A673 (cell line): Measurements from ENCODE around the gene KLC4. TPM values are rescaled to one million over a fixed set of nuclear protein-coding genes. Genes with fewer than 3 reads are reported as not detected.

ENCODE experiments used
- BruUV-seq: library from RNA; stranded (reverse); fragments of 400-500 nt; replicated peaks from 2 replicates; lab custom pipeline; 2021; lab: Mats Ljungman, UMichigan
- CTCF ChIA-PET: fragments of 300-600 bp; sonication (Branson Sonifier 250); formaldehyde crosslinking; loops from one replicate; lab custom pipeline; 2022; ENCODE audit warnings: antibody characterized with exemption; lab: Charles Lee
- POLR2A ChIA-PET: fragments of 300-600 bp; sonication (Branson Sonifier 250); formaldehyde crosslinking; loops from one replicate; lab custom pipeline; 2022; ENCODE audit warnings: antibody characterized with exemption; ENCODE audit not compliant: low non-redundant PET; lab: Charles Lee
- DNase-seq: peaks from one replicate; pipeline ENCODE4 v3.0.0-alpha.2; 2015; ENCODE audit warnings: low spot score
- H3K27ac ChIP-seq: fragments of 200-600 bp; sonication (generic); 2 replicates; pipeline ENCODE4 v1.5.1; 2016; ENCODE audit warnings: mixed run types, low read depth, mild to moderate bottlenecking, mixed read lengths, antibody characterized with exemption, low read length; ENCODE audit not compliant: poor library complexity, severe bottlenecking
- H3K27me3 ChIP-seq: fragments of 200-600 bp; sonication (generic); replicated peaks from 2 replicates; pipeline ENCODE4 v1.6.1; 2017; ENCODE audit warnings: mixed run types, low read depth, mild to moderate bottlenecking, mixed read lengths, antibody characterized with exemption, low read length; ENCODE audit not compliant: insufficient read depth, poor library complexity
- H3K36me3 ChIP-seq: fragments of 200-600 bp; sonication (generic); 2 replicates; pipeline ENCODE4 v1.6.1; 2016; ENCODE audit warnings: mixed run types, mild to moderate bottlenecking, mixed read lengths, antibody characterized with exemption, low read length; ENCODE audit not compliant: insufficient read depth, poor library complexity, severe bottlenecking
- H3K4me1 ChIP-seq: fragments of 200-600 bp; sonication (generic); 2 replicates; pipeline ENCODE4 v1.6.1; 2017; ENCODE audit warnings: mixed run types, mild to moderate bottlenecking, mixed read lengths, antibody characterized with exemption, low read length; ENCODE audit not compliant: insufficient read depth, poor library complexity, severe bottlenecking
- H3K4me3 ChIP-seq: fragments of 200-600 bp; sonication (generic); 2 replicates; pipeline ENCODE4 v1.5.1; 2016; ENCODE audit warnings: low read depth, mixed run types, mild to moderate bottlenecking, mixed read lengths, low read length; ENCODE audit not compliant: poor library complexity, severe bottlenecking
- H3K9me3 ChIP-seq: fragments of 200-600 bp; sonication (generic); 2 replicates; pipeline ENCODE4 v1.6.1; 2016; ENCODE audit warnings: mixed run types, low read depth, mild to moderate bottlenecking, mixed read lengths, antibody characterized with exemption, low read length; ENCODE audit not compliant: poor library complexity, severe bottlenecking
- CTCF ChIP-seq: fragments of 300-800, 200-600 bp; sonication (generic); conservative IDR thresholded peaks from 2 replicates; pipeline ENCODE4 v1.5.1; 2017; ENCODE audit warnings: low read depth, mild to moderate bottlenecking, antibody characterized with exemption, low read length, moderate library complexity, mixed read lengths
- EZH2 ChIP-seq: fragments of 200-600 bp; sonication (generic); IDR thresholded peaks from 2 replicates; pipeline ENCODE4 v1.6.1; 2017; ENCODE audit warnings: borderline replicate concordance, low read depth, mild to moderate bottlenecking, mixed read lengths, antibody characterized with exemption, low read length; ENCODE audit not compliant: poor library complexity, severe bottlenecking
- intact Hi-C: fragments of 100-400 bp; cut with micrococcal nuclease; formaldehyde crosslinking; loops from one replicate; pipeline ENCODE4 v1.10.0; 2022; ENCODE audit not compliant: unreplicated experiment
- total RNA-seq: library from RNA; stranded (reverse); gene quantifications from 2 replicates; pipeline ENCODE4 v1.2.3, GENCODE V29; 2021

KLC4 gene
- total RNA-seq, 1 experiment from 2014 or later, result 21.3 TPM

- peak overlapping the region; percentile 58 for H3K27ac ChIP-seq
- BruUV-seq, result no TSS peak
- ChIA-PET CTCF (no interaction called here), POLR2A (no interaction called here)
- no peaks in the 10 kb centered on the region for H3K27me3 ChIP-seq
- H3K4me3 ChIP-seq, result no peak overlapping the region
- H3K36me3 ChIP-seq, result no peaks in the 10 kb centered on the region
- H3K4me1 ChIP-seq, result peaks cover 9% of the 10 kb centered on the region
- H3K9me3 ChIP-seq, result no peaks in the 10 kb centered on the region
- TF ChIP-seq EZH2 (no peak), CTCF (no peak)
- no peak for DNase-seq
- intact Hi-C loops, result no loop called here
Measured at GRCh38 chr6:43097502-43097901, 38.1 kb downstream of the KLC4 start.

- TF ChIP-seq CTCF (no peak), EZH2 (no peak)
- DNase-seq, result no peak
- H3K9me3 ChIP-seq, result no peaks in the 10 kb centered on the region
- peaks cover 3% of the 10 kb centered on the region for H3K4me1 ChIP-seq
- H3K4me3 ChIP-seq, result no peak overlapping the region
- no TSS peak for BruUV-seq
- POLR2A ChIA-PET, result no interaction called here
- CTCF ChIA-PET, result no interaction called here
- no peak overlapping the region for H3K27ac ChIP-seq
- no peaks in the 10 kb centered on the region for H3K36me3 ChIP-seq
- no peaks in the 10 kb centered on the region for H3K27me3 ChIP-seq
- intact Hi-C loops, result no loop called here
Measured at GRCh38 chr6:43101497-43101896, 42.1 kb downstream of the KLC4 start.

GRCh38 chr6:43103253-43103876 lies 43.9 kb downstream of the KLC4 start:
- Histone ChIP-seq H3K36me3 (no peaks in the 10 kb centered on the region), H3K27ac (no peak overlapping the region), H3K4me1 (no peaks in the 10 kb centered on the region), H3K4me3 (no peak overlapping the region), H3K27me3 (no peaks in the 10 kb centered on the region), H3K9me3 (no peaks in the 10 kb centered on the region)
- BruUV-seq, result no TSS peak
- intact Hi-C loops, result no loop called here
- no peak for TF ChIP-seq EZH2
- no peak for TF ChIP-seq CTCF
- ChIA-PET POLR2A (interaction anchor here (0.7 kb wide), 1 partner anchor 319 kb away, joined by 4 read pairs; no protein-coding TSS in a partner anchor), CTCF (no interaction called here)
- DNase-seq, result no peak
